Measurements from ENCODE around the gene PRPSAP1.

Gene PRPSAP1

GRCh38 chr17:76382351-76382802 lies 28.7 kb upstream of the PRPSAP1 start:
- H3K27ac ChIP-seq (ENCODE audit: low read depth, low read length), result peak overlapping the region; percentile 26

GRCh38 chr17:76381633-76382350 lies 28.1 kb upstream of the PRPSAP1 start:
- Histone ChIP-seq H3K4me1 (ENCODE audit: control insufficient read depth, insufficient read depth, low read length) (peaks cover 11% of the 10 kb centered on the region), H3K27me3 (ENCODE audit: control insufficient read depth, insufficient read depth, low read length) (peaks cover 54% of the 10 kb centered on the region), H3K9me3 (ENCODE audit: control insufficient read depth, insufficient read depth, low read length) (no peaks in the 10 kb centered on the region), H3K27ac (ENCODE audit: low read depth, low read length) (peak overlapping the region; percentile 68), H3K36me3 (ENCODE audit: control insufficient read depth, insufficient read depth, low read length) (no peaks in the 10 kb centered on the region), H3K9ac (ENCODE audit: low read depth, low read length) (no peak overlapping the region), H3K4me3 (ENCODE audit: low read depth, low read length) (peak overlapping the region; percentile 73; the same call in 1 of the 2 replicates)

More at GRCh38 chr17:76382351-76382802, 28.7 kb upstream of the PRPSAP1 start:
- Histone ChIP-seq H3K27me3 (ENCODE audit: control insufficient read depth, insufficient read depth, low read length) (peaks cover 55% of the 10 kb centered on the region), H3K4me1 (ENCODE audit: control insufficient read depth, insufficient read depth, low read length) (peaks cover 11% of the 10 kb centered on the region), H3K4me3 (ENCODE audit: low read depth, low read length) (peak overlapping the region; percentile 73), H3K9ac (ENCODE audit: low read depth, low read length) (no peak overlapping the region), H3K36me3 (ENCODE audit: control insufficient read depth, insufficient read depth, low read length) (no peaks in the 10 kb centered on the region), H3K9me3 (ENCODE audit: control insufficient read depth, insufficient read depth, low read length) (no peaks in the 10 kb centered on the region)

- Histone ChIP-seq H3K36me3 (ENCODE audit: control insufficient read depth, insufficient read depth, low read length) (no peaks in the 10 kb centered on the region), H3K27me3 (ENCODE audit: control insufficient read depth, insufficient read depth, low read length) (peaks cover 34% of the 10 kb centered on the region), H3K9me3 (ENCODE audit: control insufficient read depth, insufficient read depth, low read length) (no peaks in the 10 kb centered on the region), H3K4me1 (ENCODE audit: control insufficient read depth, insufficient read depth, low read length) (peaks cover 11% of the 10 kb centered on the region), H3K4me3 (ENCODE audit: low read depth, low read length) (no peak overlapping the region), H3K27ac (ENCODE audit: low read depth, low read length) (no peak overlapping the region), H3K9ac (ENCODE audit: low read depth, low read length) (no peak overlapping the region)
These were observed 26.1 kb upstream of the PRPSAP1 start for GRCh38 chr17:76379646-76380376.

GRCh38 chr17:76379275-76379641 lies 25.5 kb upstream of the PRPSAP1 start:
- H3K4me3 ChIP-seq (ENCODE audit: low read depth, low read length), result no peak overlapping the region
- no peaks in the 10 kb centered on the region for H3K36me3 ChIP-seq (ENCODE audit: control insufficient read depth, insufficient read depth, low read length)
- H3K27ac ChIP-seq (ENCODE audit: low read depth, low read length), result no peak overlapping the region
- peaks cover 11% of the 10 kb centered on the region for H3K4me1 ChIP-seq (ENCODE audit: control insufficient read depth, insufficient read depth, low read length)
- H3K9ac ChIP-seq (ENCODE audit: low read depth, low read length), result no peak overlapping the region
- no peaks in the 10 kb centered on the region for H3K9me3 ChIP-seq (ENCODE audit: control insufficient read depth, insufficient read depth, low read length)
- H3K27me3 ChIP-seq (ENCODE audit: control insufficient read depth, insufficient read depth, low read length), result peaks cover 29% of the 10 kb centered on the region

GRCh38 chr17:76378548-76379274 lies 25.0 kb upstream of the PRPSAP1 start:
- peaks cover 11% of the 10 kb centered on the region for H3K4me1 ChIP-seq (ENCODE audit: control insufficient read depth, insufficient read depth, low read length)

GRCh38 chr17:76376318-76377133 lies 22.8 kb upstream of the PRPSAP1 start:
- Histone ChIP-seq H3K27ac (ENCODE audit: low read depth, low read length) (no peak overlapping the region), H3K36me3 (ENCODE audit: control insufficient read depth, insufficient read depth, low read length) (no peaks in the 10 kb centered on the region), H3K27me3 (ENCODE audit: control insufficient read depth, insufficient read depth, low read length) (0 out of 2 replicates have a peak, but pooled peaks cover 3% of the 10 kb centered on the region), H3K4me3 (ENCODE audit: low read depth, low read length) (no peak overlapping the region), H3K4me1 (ENCODE audit: control insufficient read depth, insufficient read depth, low read length) (peaks cover under 1% of the 10 kb centered on the region; the same call in 1 of the 2 replicates), H3K9me3 (ENCODE audit: control insufficient read depth, insufficient read depth, low read length) (no peaks in the 10 kb centered on the region), H3K9ac (ENCODE audit: low read depth, low read length) (no peak overlapping the region)

More at GRCh38 chr17:76378548-76379274, 25.0 kb upstream of the PRPSAP1 start:
- Histone ChIP-seq H3K9ac (ENCODE audit: low read depth, low read length) (no peak overlapping the region), H3K36me3 (ENCODE audit: control insufficient read depth, insufficient read depth, low read length) (no peaks in the 10 kb centered on the region), H3K27me3 (ENCODE audit: control insufficient read depth, insufficient read depth, low read length) (peaks cover 23% of the 10 kb centered on the region), H3K4me3 (ENCODE audit: low read depth, low read length) (no peak overlapping the region), H3K9me3 (ENCODE audit: control insufficient read depth, insufficient read depth, low read length) (no peaks in the 10 kb centered on the region), H3K27ac (ENCODE audit: low read depth, low read length) (no peak overlapping the region)

GRCh38 chr17:76371656-76372628 lies 18.2 kb upstream of the PRPSAP1 start:
- H3K36me3 ChIP-seq (ENCODE audit: control insufficient read depth, insufficient read depth, low read length), result no peaks in the 10 kb centered on the region
- no peak overlapping the region for H3K9ac ChIP-seq (ENCODE audit: low read depth, low read length)
- H3K9me3 ChIP-seq (ENCODE audit: control insufficient read depth, insufficient read depth, low read length), result no peaks in the 10 kb centered on the region
- no peak overlapping the region for H3K4me3 ChIP-seq (ENCODE audit: low read depth, low read length)
- H3K27ac ChIP-seq (ENCODE audit: low read depth, low read length), result no peak overlapping the region
- no peaks in the 10 kb centered on the region for H3K4me1 ChIP-seq (ENCODE audit: control insufficient read depth, insufficient read depth, low read length)
- no peaks in the 10 kb centered on the region for H3K27me3 ChIP-seq (ENCODE audit: control insufficient read depth, insufficient read depth, low read length)

GRCh38 chr17:76370261-76370993 lies 16.7 kb upstream of the PRPSAP1 start:
- Histone ChIP-seq H3K27ac (ENCODE audit: low read depth, low read length) (no peak overlapping the region), H3K4me3 (ENCODE audit: low read depth, low read length) (no peak overlapping the region), H3K36me3 (ENCODE audit: control insufficient read depth, insufficient read depth, low read length) (no peaks in the 10 kb centered on the region), H3K9ac (ENCODE audit: low read depth, low read length) (no peak overlapping the region), H3K4me1 (ENCODE audit: control insufficient read depth, insufficient read depth, low read length) (no peaks in the 10 kb centered on the region; the same call in 1 of the 2 replicates), H3K27me3 (ENCODE audit: control insufficient read depth, insufficient read depth, low read length) (no peaks in the 10 kb centered on the region), H3K9me3 (ENCODE audit: control insufficient read depth, insufficient read depth, low read length) (no peaks in the 10 kb centered on the region)

- no peaks in the 10 kb centered on the region for H3K36me3 ChIP-seq (ENCODE audit: control insufficient read depth, insufficient read depth, low read length)
- H3K4me1 ChIP-seq (ENCODE audit: control insufficient read depth, insufficient read depth, low read length), result no peaks in the 10 kb centered on the region; the same call in 1 of the 2 replicates
- no peaks in the 10 kb centered on the region for H3K9me3 ChIP-seq (ENCODE audit: control insufficient read depth, insufficient read depth, low read length)
- no peaks in the 10 kb centered on the region for H3K27me3 ChIP-seq (ENCODE audit: control insufficient read depth, insufficient read depth, low read length)
- H3K27ac ChIP-seq (ENCODE audit: low read depth, low read length), result no peak overlapping the region
- no peak overlapping the region for H3K4me3 ChIP-seq (ENCODE audit: low read depth, low read length)
- no peak overlapping the region for H3K9ac ChIP-seq (ENCODE audit: low read depth, low read length)
These were observed 16.1 kb upstream of the PRPSAP1 start for GRCh38 chr17:76369804-76370203.

All from HUES48 (cell line).